Progenitor cell of endocrine pancreas (in vitro differentiated cells): ENCODE results near the gene SCAMP2. TPM values are rescaled to one million over a fixed set of nuclear protein-coding genes. Genes with fewer than 3 reads are reported as not detected.
"Not testable (repeated sequence)": the region's sequence is repeated elsewhere in the genome, so short reads cannot be mapped to it uniquely, and the experiment has no call there.

Source experiments
- DNase-seq: peaks from one replicate; pipeline ENCODE4 v3.0.0; 2021; ENCODE audit warnings: low spot score; ENCODE audit not compliant: unreplicated experiment
- H3K27ac Mint-ChIP-seq: 2 replicates; pipeline ENCODE4 v1.8.0; 2021; ENCODE audit warnings: mild to moderate bottlenecking, moderate library complexity, mixed read lengths
- H3K27me3 Mint-ChIP-seq: 2 replicates; pipeline ENCODE4 v1.8.0; 2021; ENCODE audit warnings: mixed read lengths
- H3K36me3 Mint-ChIP-seq: 2 replicates; pipeline ENCODE4 v1.8.0; 2022; ENCODE audit warnings: mixed read lengths; ENCODE audit not compliant: insufficient read depth
- H3K4me1 Mint-ChIP-seq: 2 replicates; pipeline ENCODE4 v1.8.0; 2021; ENCODE audit warnings: low read depth, mixed read lengths
- H3K4me3 Mint-ChIP-seq: 2 replicates; pipeline ENCODE4 v1.8.0; 2021; ENCODE audit warnings: low read depth, mild to moderate bottlenecking, moderate library complexity, mixed read lengths
- H3K9me3 Mint-ChIP-seq: 2 replicates; pipeline ENCODE4 v1.8.0; 2021; ENCODE audit warnings: low read depth, mixed read lengths
- total RNA-seq: library from RNA; stranded (reverse); gene quantifications from 2 replicates; pipeline ENCODE4 v1.2.1, GENCODE V29; 2021
- TF ChIP-seq, protein P1 (sequence below): fragments of 200-600 bp; sonication (generic); IDR thresholded peaks from one replicate; pipeline ENCODE4 v1.5.0; 2021; ENCODE audit warnings: antibody characterized with exemption, mild to moderate bottlenecking; ENCODE audit not compliant: unreplicated experiment

Gene SCAMP2
- total RNA-seq, 1 donor from 2014 or later: 63.0 TPM

DNA sequence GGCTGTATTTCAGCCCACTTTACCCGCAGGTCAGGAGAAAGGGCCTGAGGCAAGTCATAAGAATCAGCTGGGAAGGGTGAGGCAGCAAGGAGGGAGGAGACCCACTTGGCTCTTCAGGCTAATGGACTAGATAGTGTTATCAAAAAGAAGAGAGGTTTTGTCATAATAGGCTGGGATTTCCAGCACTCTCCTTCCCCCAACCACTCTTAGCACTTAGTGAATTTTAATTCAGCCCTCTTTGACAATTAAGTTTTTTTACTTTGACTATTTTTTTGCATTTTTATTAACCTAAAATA is 17.4 kb upstream of the SCAMP2 start:
- TF ChIP-seq, protein P1, sequence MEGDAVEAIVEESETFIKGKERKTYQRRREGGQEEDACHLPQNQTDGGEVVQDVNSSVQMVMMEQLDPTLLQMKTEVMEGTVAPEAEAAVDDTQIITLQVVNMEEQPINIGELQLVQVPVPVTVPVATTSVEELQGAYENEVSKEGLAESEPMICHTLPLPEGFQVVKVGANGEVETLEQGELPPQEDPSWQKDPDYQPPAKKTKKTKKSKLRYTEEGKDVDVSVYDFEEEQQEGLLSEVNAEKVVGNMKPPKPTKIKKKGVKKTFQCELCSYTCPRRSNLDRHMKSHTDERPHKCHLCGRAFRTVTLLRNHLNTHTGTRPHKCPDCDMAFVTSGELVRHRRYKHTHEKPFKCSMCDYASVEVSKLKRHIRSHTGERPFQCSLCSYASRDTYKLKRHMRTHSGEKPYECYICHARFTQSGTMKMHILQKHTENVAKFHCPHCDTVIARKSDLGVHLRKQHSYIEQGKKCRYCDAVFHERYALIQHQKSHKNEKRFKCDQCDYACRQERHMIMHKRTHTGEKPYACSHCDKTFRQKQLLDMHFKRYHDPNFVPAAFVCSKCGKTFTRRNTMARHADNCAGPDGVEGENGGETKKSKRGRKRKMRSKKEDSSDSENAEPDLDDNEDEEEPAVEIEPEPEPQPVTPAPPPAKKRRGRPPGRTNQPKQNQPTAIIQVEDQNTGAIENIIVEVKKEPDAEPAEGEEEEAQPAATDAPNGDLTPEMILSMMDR: no peak
- Mint-ChIP-seq H3K4me3 (peak overlapping the region; percentile 90), H3K9me3 (no peaks in the 10 kb centered on the region), H3K4me1 (peaks cover 11% of the 10 kb centered on the region), H3K27me3 (no peaks in the 10 kb centered on the region), H3K27ac (no peak overlapping the region), H3K36me3 (peaks cover 3% of the 10 kb centered on the region)
- no peak for DNase-seq

DNA sequence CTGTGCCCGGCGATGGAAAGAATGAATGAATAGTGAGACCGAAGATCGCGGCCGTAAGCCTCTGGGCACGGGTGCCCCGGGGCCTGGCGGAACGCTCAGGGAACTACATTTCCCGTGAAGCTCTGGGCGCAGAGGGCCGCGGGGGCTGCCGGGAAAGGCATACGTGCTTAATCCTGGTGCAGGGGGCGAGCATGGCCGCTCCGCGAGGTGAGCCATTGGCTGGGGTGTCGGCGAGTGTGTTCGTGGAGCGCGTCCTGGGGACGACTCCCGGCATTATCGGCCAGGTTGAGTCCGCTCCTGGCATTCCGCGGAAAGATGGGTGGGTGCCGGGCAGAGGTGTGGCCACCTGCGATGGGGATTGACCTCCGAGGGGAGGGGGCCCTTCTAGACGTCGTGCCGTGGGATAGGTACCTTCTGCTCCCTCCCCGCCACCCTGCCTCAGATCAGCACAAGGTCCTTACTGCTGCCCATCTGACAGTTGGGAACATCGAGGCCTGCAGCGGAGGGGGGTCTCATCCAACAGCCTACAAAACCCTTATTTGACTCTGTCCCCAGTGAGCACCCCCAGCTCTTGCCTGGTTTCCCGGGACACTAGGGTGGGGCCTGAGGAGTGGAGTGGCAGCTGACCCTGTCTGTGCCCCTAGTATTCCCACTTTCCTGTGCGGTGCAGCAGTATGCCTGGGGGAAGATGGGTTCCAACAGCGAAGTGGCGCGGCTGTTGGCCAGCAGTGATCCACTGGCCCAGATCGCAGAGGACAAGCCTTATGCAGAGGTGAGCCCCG is 16.9 kb upstream of the SCAMP2 start, which contains the start of gene MPI:
Gene MPI, plus strand, starts transcription at position 160 of the 782 bp plus-strand sequence. Its CDS starts 32 bp downstream, at position 192.
- Mint-ChIP-seq H3K36me3 (peaks cover 3% of the 10 kb centered on the region), H3K9me3 (no peaks in the 10 kb centered on the region), H3K4me3 (peak within 1 kb of the TSS; percentile 90), H3K4me1 (peaks cover 11% of the 10 kb centered on the region), H3K27ac (peak within 1 kb of the TSS; percentile 93), H3K27me3 (no peaks in the 10 kb centered on the region)
- TF ChIP-seq, protein P1: no peak
- peak; percentile 75 for DNase-seq

DNA sequence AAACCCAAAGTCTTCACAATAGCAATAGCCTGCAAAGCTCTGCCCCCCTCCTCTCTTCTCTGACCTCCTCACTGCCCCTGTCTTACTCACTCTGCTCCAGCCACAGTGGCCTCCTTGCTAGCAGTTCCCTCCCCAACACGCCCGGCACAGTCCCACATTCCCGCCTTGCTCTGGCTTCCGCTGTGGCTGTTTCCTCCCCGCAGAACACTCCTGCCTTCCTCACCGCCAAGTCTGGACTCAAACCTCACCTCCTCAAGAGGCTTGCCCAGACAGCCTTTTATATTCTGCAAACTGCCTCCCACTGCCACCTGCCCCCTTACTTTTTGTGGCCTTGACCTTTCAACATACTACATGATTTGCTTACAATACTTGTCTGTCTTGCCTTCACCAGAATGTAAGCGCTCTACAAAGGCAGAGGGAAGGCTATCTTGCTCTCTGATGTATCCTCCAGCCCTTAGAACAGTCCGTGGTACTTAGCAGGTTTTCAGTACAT is 16.3 kb upstream of the SCAMP2 start:
- Mint-ChIP-seq H3K27ac (peak overlapping the region; percentile 93), H3K27me3 (no peaks in the 10 kb centered on the region), H3K36me3 (peaks cover 3% of the 10 kb centered on the region), H3K9me3 (no peaks in the 10 kb centered on the region), H3K4me3 (peak overlapping the region; percentile 90), H3K4me1 (peaks cover 11% of the 10 kb centered on the region)
- TF ChIP-seq, protein P1: no peak
- DNase-seq: no peak

DNA sequence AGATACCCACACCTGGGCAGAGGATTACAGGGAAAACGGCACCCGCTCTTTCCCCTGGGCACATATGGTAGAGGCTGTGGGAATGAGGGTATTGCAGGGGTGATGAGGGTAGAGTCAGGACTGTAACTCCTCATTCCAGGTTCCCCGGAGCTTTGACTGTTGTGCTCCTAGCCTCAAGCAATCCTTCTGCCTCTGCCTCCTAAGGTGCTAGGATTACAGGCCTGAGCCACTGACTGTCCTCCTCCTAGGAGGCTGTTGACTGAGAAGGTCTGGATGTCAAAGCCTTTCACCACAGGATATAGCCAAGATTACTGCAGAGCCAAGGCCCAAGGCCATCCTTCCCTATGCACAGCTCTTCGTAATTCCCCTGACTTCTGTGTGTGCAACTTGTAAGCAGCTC is 15.6 kb upstream of the SCAMP2 start:
- Mint-ChIP-seq H3K4me1 (peaks cover 11% of the 10 kb centered on the region), H3K27me3 (no peaks in the 10 kb centered on the region), H3K27ac (no peak overlapping the region), H3K36me3 (peaks cover 2% of the 10 kb centered on the region), H3K9me3 (no peaks in the 10 kb centered on the region), H3K4me3 (no peak overlapping the region)
- DNase-seq: no peak
- TF ChIP-seq, protein P1: no peak

DNA sequence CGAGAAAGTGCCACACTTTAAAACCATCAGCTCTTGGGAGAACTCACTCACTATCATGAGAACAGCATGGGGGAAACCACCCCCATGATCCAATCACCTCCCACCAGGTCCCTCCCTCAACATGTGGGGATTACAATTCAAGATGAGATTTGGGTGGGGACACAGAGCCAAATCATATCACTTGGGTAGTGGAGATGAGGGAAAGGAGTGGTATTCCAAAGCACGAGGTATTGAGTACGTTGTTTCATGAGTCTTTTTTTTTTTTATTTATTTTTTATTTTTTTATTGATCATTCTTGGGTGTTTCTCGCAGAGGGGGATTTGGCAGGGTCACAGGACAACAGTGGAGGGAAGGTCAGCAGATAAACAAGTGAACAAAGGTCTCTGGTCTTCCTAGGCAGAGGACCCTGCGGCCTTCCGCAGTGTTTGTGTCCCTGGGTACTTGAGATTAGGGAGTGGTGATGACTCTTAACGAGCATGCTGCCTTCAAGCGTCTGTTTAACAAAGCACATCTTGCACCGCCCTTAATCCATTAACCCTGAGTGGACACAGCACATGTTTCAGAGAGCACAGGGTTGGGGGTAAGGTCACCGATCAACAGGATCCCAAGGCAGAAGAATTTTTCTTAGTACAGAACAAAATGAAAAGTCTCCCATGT is 14.5 kb upstream of the SCAMP2 start:
- Mint-ChIP-seq H3K27ac (peak overlapping the region; percentile 52), H3K4me1 (peaks cover 11% of the 10 kb centered on the region)
- H3K27me3 Mint-ChIP-seq, DNase-seq, H3K9me3 Mint-ChIP-seq, H3K4me3 Mint-ChIP-seq, H3K36me3 Mint-ChIP-seq: not testable (repeated sequence)

DNA sequence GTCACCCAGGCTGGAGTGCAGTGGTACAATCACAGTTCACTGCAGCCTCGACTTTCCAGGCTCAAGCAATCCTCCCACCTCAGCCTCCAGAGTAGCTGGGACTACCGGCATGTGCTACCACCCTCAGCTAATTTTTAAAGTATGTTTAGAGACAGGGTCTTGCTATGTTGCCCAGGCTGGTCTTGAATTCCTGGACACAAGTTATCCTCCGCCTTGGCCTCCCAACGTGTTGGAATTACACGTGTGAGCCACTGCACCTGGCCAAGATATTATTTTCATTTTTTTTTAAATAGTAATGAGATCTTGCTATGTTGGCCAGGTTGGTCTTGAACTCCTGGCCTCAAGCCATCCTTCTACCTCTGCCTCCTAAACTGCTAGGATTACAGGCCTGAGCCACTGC is 12.3 kb upstream of the SCAMP2 start:
- peaks cover 10% of the 10 kb centered on the region for H3K4me1 Mint-ChIP-seq

More for the DNA sequence above, 12.3 kb upstream of the SCAMP2 start:
- Mint-ChIP-seq H3K27me3 (no peaks in the 10 kb centered on the region), H3K4me3 (no peak overlapping the region), H3K36me3 (no peaks in the 10 kb centered on the region), H3K9me3 (no peaks in the 10 kb centered on the region), H3K27ac (no peak overlapping the region)
- TF ChIP-seq, protein P1: no peak
- DNase-seq: no peak
